HepG2 (cell line): ENCODE measurements around the gene PTGIR. TPM values are rescaled to one million over a fixed set of nuclear protein-coding genes. Genes with fewer than 3 reads are reported as not detected.
A peak's percentile ranks its signal among the peaks of the same experiment; 100 is the strongest.

Experiments
- ATAC-seq: fragments of 200-7000 bp; cut with Tn5 transposase; 3 replicates; pipeline ENCODE4 v1.9.1; 2020; ENCODE audit warnings: mild to moderate bottlenecking, moderate library complexity
- BruUV-seq: library from RNA; stranded (reverse); fragments of 400-500 nt; replicated peaks from 2 replicates; lab custom pipeline; 2021; lab: Mats Ljungman, UMichigan
- CTCF ChIA-PET: fragments of 300-600 bp; formaldehyde crosslinking; extraction: SDS; loops from one replicate; lab custom pipeline; 2021; ENCODE audit warnings: low total read pairs, inconsistent platforms, low intra/inter-chr PET ratio; lab: Yijun Ruan, JAX
- POLR2A ChIA-PET: fragments of 350-600 bp; sonication (Branson Sonifier 250); formaldehyde crosslinking; loops from one replicate; lab custom pipeline; 2020; ENCODE audit warnings: antibody characterized with exemption, inconsistent platforms; lab: Yijun Ruan, JAX
- DNase-seq: peaks from one replicate; pipeline ENCODE4 v3.0.0-alpha.2; 2015; ENCODE audit warnings: low spot score
- FAIRE-seq: peaks from 3 replicates; lab custom pipeline; 2011; peaks lifted over from hg19 to GRCh38; lab: Jason Lieb, UNC
- H2AFZ ChIP-seq: one replicate; pipeline ENCODE4 v1.6.1; 2011; ENCODE audit warnings: low read length, inconsistent platforms
- H3K27ac ChIP-seq: fragments of 300-600 bp; 3 replicates; pipeline ENCODE4 v1.8.0; 2011; ENCODE audit warnings: mixed run types, mild to moderate bottlenecking, mixed read lengths, low read length, inconsistent platforms; ENCODE audit not compliant: insufficient read depth; ENCODE audit errors: extremely low read length
- H3K27me3 ChIP-seq, 2 experiments: fragments of 200-600 bp in 1 of 2; 2 replicates in 1 of 2; 3 replicates in 1 of 2; pipeline versions ENCODE4 v1.6.0 to v1.8.0; 2011; ENCODE audit warnings: low read length in 2 of 2, mild to moderate bottlenecking in 2 of 2, moderate library complexity in 2 of 2, inconsistent platforms in 1 of 2; ENCODE audit not compliant: insufficient read depth in 2 of 2, control insufficient read depth in 1 of 2
- H3K36me3 ChIP-seq, 2 experiments: fragments of 200-600 bp in 1 of 2; replicated peaks in 1 of 2; 2 replicates in 1 of 2; 3 replicates in 1 of 2; pipeline versions ENCODE4 v1.5.1 to v1.8.0; 2011; ENCODE audit warnings: low read length in 2 of 2, inconsistent platforms in 1 of 2; ENCODE audit not compliant: insufficient read depth in 2 of 2, control insufficient read depth in 1 of 2
- H3K4me1 ChIP-seq: 2 replicates; pipeline ENCODE4 v1.5.1; 2012; ENCODE audit warnings: low read length, inconsistent platforms; ENCODE audit not compliant: insufficient read depth
- H3K4me2 ChIP-seq: 2 replicates; pipeline ENCODE4 v1.6.0; 2011; ENCODE audit warnings: low read depth, low read length, inconsistent platforms
- H3K4me3 ChIP-seq, 3 experiments: fragments of 200-600 bp in 1 of 3; sonication (generic), shearing (Covaris generic) in 1 of 3; replicated peaks in 1 of 3; 2 replicates each; pipeline ENCODE4 v1.5.1; 2011 to 2016; ENCODE audit warnings: low read length in 3 of 3, inconsistent platforms in 2 of 3, low read depth in 2 of 3, mild to moderate bottlenecking in 2 of 3, control low read depth in 1 of 3, mixed read lengths in 1 of 3; ENCODE audit not compliant: insufficient read depth in 1 of 3
- H3K79me2 ChIP-seq: one replicate; pipeline ENCODE4 v1.6.1; 2011; ENCODE audit warnings: low read length, inconsistent platforms; ENCODE audit not compliant: insufficient read depth
- H3K9ac ChIP-seq: 2 replicates; pipeline ENCODE4 v1.6.0; 2011; ENCODE audit warnings: mild to moderate bottlenecking, low read depth, low read length, inconsistent platforms; ENCODE audit not compliant: insufficient read depth
- H3K9me3 ChIP-seq: 2 replicates; pipeline ENCODE4 v1.5.1; 2012; ENCODE audit warnings: mild to moderate bottlenecking, low read length
- H4K20me1 ChIP-seq: 2 replicates; pipeline ENCODE4 v1.6.0; 2011; ENCODE audit warnings: inconsistent platforms, mild to moderate bottlenecking, low read length, moderate library complexity; ENCODE audit not compliant: insufficient read depth
- AFF4 ChIP-seq: sonication (generic); formaldehyde crosslinking; IDR thresholded peaks from 2 replicates; pipeline ENCODE4 v1.4.0; 2020; ENCODE audit warnings: missing genetic modification reagents
- GATAD2A ChIP-seq: IDR thresholded peaks from 2 replicates; pipeline ENCODE4 v1.6.1; 2016
- IKZF1 ChIP-seq: fragments of 450-650 bp; IDR thresholded peaks from 2 replicates; pipeline ENCODE4 v1.7.1; 2016
- NR0B2 ChIP-seq: sonication (generic); formaldehyde crosslinking; IDR thresholded peaks from 2 replicates; pipeline ENCODE4 v1.4.0; 2020; ENCODE audit warnings: mild to moderate bottlenecking, missing genetic modification reagents
- ONECUT2 ChIP-seq: sonication (generic); formaldehyde crosslinking; IDR thresholded peaks from 2 replicates; pipeline ENCODE4 v1.4.0; 2020; ENCODE audit warnings: missing genetic modification reagents
- PHF21A ChIP-seq: sonication (generic); formaldehyde crosslinking; IDR thresholded peaks from 2 replicates; pipeline ENCODE4 v1.5.0; 2020; ENCODE audit warnings: mild to moderate bottlenecking, missing genetic modification reagents
- SOX13 ChIP-seq, 3 experiments: fragments of 450-650 bp in 1 of 3; sonication (generic) in 1 of 3; formaldehyde crosslinking in 1 of 3; IDR thresholded peaks in 2 of 3; conservative IDR thresholded peaks in 1 of 3; 2 replicates each; pipeline versions ENCODE4 v1.5.0 to v1.6.1; 2016 to 2020; ENCODE audit warnings: antibody characterized with exemption in 1 of 3, mild to moderate bottlenecking in 1 of 3, missing compliant biosample characterization in 1 of 3, missing genetic modification reagents in 1 of 3, moderate library complexity in 1 of 3
- SOX6 ChIP-seq, 2 experiments: fragments of 450-650 bp in 1 of 2; sonication (generic) in 1 of 2; formaldehyde crosslinking in 1 of 2; IDR thresholded peaks; 2 replicates each; pipeline versions ENCODE4 v1.4.0 to v1.6.1; 2017 to 2020; ENCODE audit warnings: antibody characterized with exemption in 1 of 2, mild to moderate bottlenecking in 1 of 2, missing genetic modification reagents in 1 of 2
- SRSF1 ChIP-seq: fragments of 200-400 bp; formaldehyde crosslinking; optimal IDR thresholded peaks from 2 replicates; pipeline ENCODE3; 2017; ENCODE audit warnings: mild to moderate bottlenecking, low read depth, low read length, moderate library complexity
- TCF7 ChIP-seq: sonication (generic); IDR thresholded peaks from 2 replicates; pipeline ENCODE4 v1.6.1; 2016; ENCODE audit warnings: antibody characterized with exemption, low read depth
- ZBTB42 ChIP-seq: sonication (generic); formaldehyde crosslinking; IDR thresholded peaks from 2 replicates; pipeline ENCODE4 v1.5.0; 2020; ENCODE audit warnings: mild to moderate bottlenecking, missing genetic modification reagents
- ZFY ChIP-seq: sonication (generic); formaldehyde crosslinking; IDR thresholded peaks from 2 replicates; pipeline ENCODE4 v1.4.0; 2020; ENCODE audit warnings: missing genetic modification reagents
- ZMYM3 ChIP-seq: sonication (generic); formaldehyde crosslinking; IDR thresholded peaks from 2 replicates; pipeline ENCODE4 v1.5.1; 2020; ENCODE audit warnings: mild to moderate bottlenecking, missing genetic modification reagents
- ZNF7 ChIP-seq: IDR thresholded peaks from 2 replicates; pipeline ENCODE4 v1.6.1; 2016; ENCODE audit warnings: missing biosample characterization, missing genetic modification reagents
- ZNF746 ChIP-seq: sonication (generic); formaldehyde crosslinking; IDR thresholded peaks from 2 replicates; pipeline ENCODE4 v1.8.0; 2022; ENCODE audit warnings: mild to moderate bottlenecking, missing genetic modification reagents
- ZNF75D ChIP-seq: sonication (generic); formaldehyde crosslinking; IDR thresholded peaks from 2 replicates; pipeline ENCODE4 v1.8.1; 2023; ENCODE audit warnings: missing genetic modification reagents, mild to moderate bottlenecking, borderline replicate concordance
- WGBS: methylation state at CpG from one replicate; pipeline ENCODE4 v1.1.6; 2017; ENCODE audit warnings: low lambda C conversion rate; 5-methylcytosine and 5-hydroxymethylcytosine counted together
- in situ Hi-C: cut with HindIII; loops from 2 replicates; pipeline ENCODE4 v1.10.0; 2017; ENCODE audit warnings: low pct_unique_long_range_greater_than_20kb; ENCODE audit not compliant: extremely low pct_ligation_motif_present
- intact Hi-C: fragments of 100-400 bp; cut with micrococcal nuclease; formaldehyde crosslinking; loops from one replicate; pipeline ENCODE4 v1.10.0; 2022; ENCODE audit not compliant: unreplicated experiment
- polyA plus RNA-seq, 8 experiments: library from polyadenylated mRNA; depleted of rRNA in 3 of 8; stranded (reverse) in 7 of 8; unstranded in 1 of 8; fragments of >200 nt; fragmentation: Illumina TruSeq in 4 of 8; extraction: Trizol in 4 of 8; gene quantifications; 2 replicates each; pipeline versions ENCODE4 v1.2.1 to v1.2.3, GENCODE V29; 2011 to 2016; ENCODE audit warnings: low read depth in 4 of 8, missing spikeins in 1 of 8, mixed read lengths in 1 of 8; ENCODE audit not compliant: insufficient read depth in 1 of 8
- total RNA-seq, 5 experiments: library from RNA; depleted of rRNA; stranded (reverse); fragments of >200 nt; fragmentation: Illumina TruSeq; extraction: Trizol; gene quantifications; 2 replicates each; pipeline ENCODE4 v1.2.3, GENCODE V29; 2016; ENCODE audit warnings: low read depth in 1 of 5

Gene PTGIR
- total and polyA plus RNA-seq, 2 of the 13 experiments (the other 11 are each of a cell fraction or from before 2014, with no cell fraction given) = not detected

DNA sequence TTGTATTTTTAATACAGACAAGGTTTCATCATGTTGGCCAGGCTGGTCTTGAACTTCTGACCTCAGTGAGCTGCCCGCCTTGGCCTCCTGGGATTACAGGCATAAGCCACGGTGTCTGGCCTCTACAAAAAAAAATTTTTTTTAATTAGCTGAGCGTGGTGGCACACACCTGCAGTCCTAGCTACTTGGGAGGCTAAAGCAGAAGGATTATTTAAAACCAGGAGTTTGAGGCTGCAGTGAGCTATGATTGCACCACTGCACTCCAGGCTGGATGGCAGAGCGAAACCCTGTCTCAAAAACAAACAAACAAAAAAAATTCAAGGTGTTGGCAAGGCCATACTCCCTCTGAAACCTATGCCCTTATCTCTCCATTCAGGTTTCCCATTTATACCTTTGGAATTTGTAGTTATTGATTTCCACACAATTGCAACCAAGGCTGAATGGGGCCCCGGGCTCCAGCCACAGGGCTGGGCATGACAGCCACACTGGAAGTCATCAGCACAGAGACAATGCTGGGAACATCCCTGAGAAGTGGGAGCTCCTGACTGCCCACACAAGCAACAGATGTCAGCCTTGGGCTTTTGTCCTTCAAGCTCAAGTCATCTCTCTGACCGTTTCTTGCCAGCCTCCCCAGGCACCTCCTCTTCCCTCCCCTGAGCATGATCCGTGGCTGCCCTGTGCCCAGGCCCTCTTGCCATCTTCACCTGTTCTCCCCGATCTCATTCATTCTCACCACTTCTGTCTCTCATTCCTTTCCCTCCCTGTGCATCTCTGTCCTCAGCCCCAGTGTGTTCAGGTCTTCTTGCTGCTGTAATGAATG, 51.0 kb downstream of the PTGIR start:
- H3K4me1 ChIP-seq = peaks cover 13% of the 10 kb centered on the region
- peaks cover 0 to 2% of the 10 kb centered on the region in 2 experiments; a peak in 1 of 5 replicates for H3K27me3 ChIP-seq
- no peak overlapping the region for H3K4me2 ChIP-seq
- in situ Hi-C loops = no loop called here
- no peak overlapping the region for H3K9ac ChIP-seq
- H3K36me3 ChIP-seq = no peaks in the 10 kb centered on the region
- ChIA-PET POLR2A (no interaction called here), CTCF (no interaction called here)
- no peaks in the 10 kb centered on the region for H3K79me2 ChIP-seq
- DNase-seq = peak; percentile 13
- no peaks in the 10 kb centered on the region for H3K9me3 ChIP-seq
- 30% methylated on average over 7 of the region's 8 CpGs for WGBS
- H4K20me1 ChIP-seq = no peaks in the 10 kb centered on the region
- H2AFZ ChIP-seq = no peak overlapping the region
- ATAC-seq = peak; percentile 83
- no peak for FAIRE-seq
- intact Hi-C loops = no loop called here
- H3K4me3 ChIP-seq = no peak overlapping the region
- no peak overlapping the region for H3K27ac ChIP-seq
- no TSS peak for BruUV-seq
- TF ChIP-seq PHF21A (no peak), ZNF746 (CRISPR knock-in tag) (no peak), GATAD2A (CRISPR knock-in tag) (peak; percentile 43; the same call in 1 of the 2 replicates), AFF4 (no peak), SOX6 (IDR thresholded peaks at IDR 0.05) (no peak), SOX6 (CRISPR knock-in tag; IDR thresholded peaks at IDR 0.05) (peak; percentile 56), ZNF75D (no peak), ONECUT2 (peak; percentile 62), ZBTB42 (CRISPR knock-in tag) (no peak), SOX13 (IDR thresholded peaks at IDR 0.05) (no peak), SOX13 (CRISPR knock-in tag; conservative IDR thresholded peaks at IDR 0.05 in 1 of 2, IDR thresholded peaks at IDR 0.05 in 1 of 2) (peak in 1 of 2 experiments; percentile 57; a peak in 1 of 4 replicates), IKZF1 (no peak), NR0B2 (CRISPR knock-in tag) (no peak), ZMYM3 (CRISPR knock-in tag) (peak; percentile 14; the same call in 1 of the 2 replicates), TCF7 (no peak), ZNF7 (CRISPR knock-in tag) (0 out of 2 replicates have a peak, but pooled peaks have one; percentile 5), ZFY (CRISPR knock-in tag) (no peak), SRSF1 (no peak)
